ENCODE results near the gene SPRYD7. TPM values are rescaled to one million over a fixed set of nuclear protein-coding genes. Genes with fewer than 3 reads are reported as not detected.

SPRYD7 gene
- total and polyA plus RNA-seq, 8 donors = 3.6 to 26.9 (median 8.1) TPM; not detected in 1

- no peak for DNase-seq
- H3K27me3 ChIP-seq = no peaks in the 10 kb centered on the region
- WGBS, 5 donors = 95 to 99% (median 96%) methylated on average over 4 of the region's 4 CpGs
- H3K4me1 ChIP-seq = peaks cover 0 to 5% (median 0%) of the 10 kb centered on the region in 4 donors
- intact Hi-C loops (cut with DNase I; ENCODE audit: low total_unique reads) = no loop called here
- H3K4me3 ChIP-seq = no peak overlapping the region
- H3K27ac ChIP-seq = no peak overlapping the region
- no peaks in the 10 kb centered on the region for H3K36me3 ChIP-seq
- peaks cover 0 to 34% (median 19%) of the 10 kb centered on the region in 4 donors for H3K9me3 ChIP-seq
- no peak for TF ChIP-seq EP300 (IDR thresholded peaks at IDR 0.05)
- TF ChIP-seq POLR2A (IDR thresholded peaks at IDR 0.05) = no peak
- no peak for TF ChIP-seq POLR2AphosphoS5 (IDR thresholded peaks at IDR 0.05)
- TF ChIP-seq CTCF (IDR thresholded peaks at IDR 0.05) = no peak
Measured at GRCh38 chr13:49967456-49967855, 31.3 kb upstream of the SPRYD7 start.

DNA sequence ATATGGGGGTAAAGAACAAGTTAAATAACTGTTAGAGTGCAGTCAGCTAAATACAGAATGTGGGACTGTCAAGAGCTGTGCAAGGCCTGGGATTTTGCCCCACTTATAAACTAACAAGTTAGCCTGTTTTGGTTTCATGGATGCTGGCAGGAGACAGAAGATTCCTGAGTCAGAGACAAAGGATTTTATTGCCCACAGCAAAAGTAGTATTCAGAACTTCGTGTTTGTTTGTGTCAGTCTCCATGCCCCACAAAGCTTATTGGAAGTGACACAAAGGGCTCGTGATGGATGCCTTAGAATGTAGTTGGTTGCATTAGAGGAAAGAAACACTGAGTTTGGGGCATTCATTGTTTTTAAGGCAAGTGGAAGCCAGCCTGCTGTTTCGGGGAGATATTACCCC is 22.2 kb upstream of the SPRYD7 start:
- Histone ChIP-seq H3K4me1 (peaks cover 0 to 6% (median 0%) of the 10 kb centered on the region in 4 donors), H3K9me3 (peaks cover 0 to 22% (median 5%) of the 10 kb centered on the region in 4 donors), H3K36me3 (no peaks in the 10 kb centered on the region), H3K4me3 (no peak overlapping the region), H3K27me3 (no peaks in the 10 kb centered on the region), H3K27ac (no peak overlapping the region)
- no peak for DNase-seq
- intact Hi-C loops (cut with DNase I; ENCODE audit: low total_unique reads) = no loop called here
- TF ChIP-seq EP300 (IDR thresholded peaks at IDR 0.05) = no peak
- no peak for TF ChIP-seq POLR2AphosphoS5 (IDR thresholded peaks at IDR 0.05)
- no peak for TF ChIP-seq POLR2A (IDR thresholded peaks at IDR 0.05)
- TF ChIP-seq CTCF (IDR thresholded peaks at IDR 0.05) = no peak
- 88 to 93% (median 91%) methylated on average over 3 of the region's 3 CpGs for WGBS, 5 donors

DNA sequence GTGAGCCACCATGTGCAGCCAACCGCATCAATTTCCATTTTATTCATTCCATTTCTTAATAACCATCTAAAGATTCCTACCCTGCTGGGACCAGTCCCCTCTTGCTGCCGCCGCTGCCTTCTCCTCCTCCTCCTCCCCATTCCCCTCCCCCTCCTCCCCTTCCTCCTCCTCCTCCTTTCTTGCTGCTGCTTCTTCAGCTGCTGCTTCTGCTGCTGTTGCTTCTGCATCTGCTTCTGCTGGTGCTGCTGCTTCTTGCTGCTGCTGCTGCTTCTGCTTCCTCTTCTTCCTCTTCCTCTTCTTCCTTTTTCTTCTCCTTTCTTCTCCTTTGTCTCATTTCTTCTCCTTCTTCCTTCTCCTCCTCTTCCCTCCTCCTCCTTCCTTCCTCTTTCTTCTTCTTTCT is 20.0 kb upstream of the SPRYD7 start:
- Histone ChIP-seq H3K36me3 (no peaks in the 10 kb centered on the region), H3K4me3 (no peak overlapping the region), H3K4me1 (peaks cover 0 to 6% (median 0%) of the 10 kb centered on the region in 4 donors), H3K9me3 (peaks cover 0 to 6% (median 1%) of the 10 kb centered on the region in 4 donors), H3K27ac (no peak overlapping the region), H3K27me3 (no peaks in the 10 kb centered on the region)
- TF ChIP-seq EP300 (IDR thresholded peaks at IDR 0.05) = no peak
- TF ChIP-seq POLR2A (IDR thresholded peaks at IDR 0.05) = no peak
- no peak for TF ChIP-seq POLR2AphosphoS5 (IDR thresholded peaks at IDR 0.05)
- no peak for TF ChIP-seq CTCF (IDR thresholded peaks at IDR 0.05)
- intact Hi-C loops (cut with DNase I; ENCODE audit: low total_unique reads) = no loop called here
- WGBS, 5 donors = 75 to 97% (median 84%) methylated on average over 3 of the region's 3 CpGs
- DNase-seq = no peak

DNA sequence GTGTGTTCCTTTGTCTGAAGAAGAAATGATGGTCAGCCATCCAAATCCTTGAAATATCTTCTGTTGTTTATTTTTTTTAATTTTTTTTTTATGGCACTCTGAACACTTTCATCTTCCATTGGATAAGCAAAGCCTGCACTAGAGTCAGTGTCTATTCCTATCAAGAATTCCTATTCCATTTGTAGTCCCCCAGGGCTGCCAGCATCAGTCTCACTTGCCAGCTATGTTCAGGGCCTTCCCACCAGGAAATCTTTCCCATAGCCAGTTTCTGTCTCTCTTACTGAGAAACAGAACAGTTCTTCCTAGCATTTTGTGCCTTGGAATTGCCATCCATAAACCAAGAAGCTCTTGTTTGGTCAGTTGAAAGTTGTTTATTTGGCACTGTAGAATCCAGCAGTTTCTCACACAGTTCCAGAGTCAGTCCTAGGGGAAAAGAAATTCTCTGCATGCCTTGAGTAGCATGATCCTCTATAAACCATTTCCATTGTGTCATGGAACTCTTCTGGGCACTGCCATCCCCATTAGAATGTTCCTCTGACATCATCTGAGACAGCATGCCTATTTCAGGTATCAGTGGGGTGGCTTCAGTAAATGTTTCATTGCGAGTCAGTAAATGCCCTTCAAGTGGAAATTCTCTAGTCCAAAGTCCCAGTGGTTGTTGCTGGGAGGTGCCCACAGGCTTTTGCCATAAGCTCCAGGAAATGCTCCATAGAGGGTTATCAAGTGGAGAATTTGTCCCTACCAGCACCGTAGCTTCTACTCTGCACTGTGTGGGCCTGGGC is 18.7 kb upstream of the SPRYD7 start:
- intact Hi-C loops (cut with DNase I; ENCODE audit: low total_unique reads) = no loop called here
- peak in 1 of 2 donors; percentile 25 for DNase-seq

More for the DNA sequence above, 18.7 kb upstream of the SPRYD7 start:
- H3K36me3 ChIP-seq = no peaks in the 10 kb centered on the region
- no peak overlapping the region for H3K27ac ChIP-seq
- H3K4me1 ChIP-seq = peaks cover 0 to 6% (median 0%) of the 10 kb centered on the region in 4 donors
- no peak overlapping the region for H3K4me3 ChIP-seq
- peaks cover 0 to 6% (median 1%) of the 10 kb centered on the region in 4 donors for H3K9me3 ChIP-seq
- WGBS, 5 donors = 47 to 68% (median 59%) methylated on average over 2 of the region's 2 CpGs
- TF ChIP-seq CTCF (IDR thresholded peaks at IDR 0.05) (no peak), POLR2AphosphoS5 (IDR thresholded peaks at IDR 0.05) (no peak), POLR2A (IDR thresholded peaks at IDR 0.05) (no peak), EP300 (IDR thresholded peaks at IDR 0.05) (no peak)
- no peaks in the 10 kb centered on the region for H3K27me3 ChIP-seq

All from stomach (tissue), 9 donors.